KBM-7 (cell line): Measurements from ENCODE around the gene MAPK6.

ENCODE experiments used
- DNase-seq: peaks from one replicate; pipeline ENCODE4 v3.0.0-alpha.2; 2015
- in situ Hi-C: fragments of 300-500 bp; cut with MboI; formaldehyde crosslinking; loops from 2 replicates; pipeline ENCODE4 v1.14.3; 2020; ENCODE audit warnings: low sequenced_read_pairs, low pct_unique_long_range_greater_than_20kb, mixed read lengths

MAPK6 gene

DNA sequence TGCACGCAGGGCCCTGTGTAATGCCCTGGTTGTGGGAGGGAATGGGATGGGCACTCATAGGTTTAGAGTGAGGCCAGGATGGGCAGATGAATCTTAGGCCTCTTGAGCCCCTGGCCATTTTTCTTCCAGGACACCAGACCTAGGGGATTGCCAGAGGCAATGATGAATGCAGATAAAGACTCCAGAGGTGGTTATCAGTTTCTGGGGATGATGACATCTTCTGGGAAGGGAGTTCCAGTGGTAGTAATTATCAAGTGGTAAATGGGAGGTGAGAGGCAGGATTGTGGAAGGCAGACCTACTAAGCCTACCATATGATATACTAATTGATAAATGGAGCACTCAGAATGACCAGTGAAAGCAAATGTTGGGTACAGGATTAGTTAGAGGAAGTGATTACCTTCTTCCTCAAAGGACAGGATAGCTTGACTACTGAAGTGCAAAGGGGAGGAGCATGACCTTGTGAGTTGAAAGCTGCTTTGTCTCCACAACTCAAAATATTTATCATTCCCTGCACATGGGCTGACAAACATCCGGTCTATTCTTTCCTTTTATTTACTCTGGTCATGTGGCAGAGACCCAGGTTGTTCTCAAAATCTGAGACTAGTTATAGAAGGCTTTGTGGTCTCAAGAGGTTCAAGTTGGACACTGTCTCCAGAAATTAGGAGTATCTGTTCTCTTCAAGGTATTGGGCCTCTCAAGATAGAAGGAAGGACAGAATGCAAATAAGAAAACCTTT, 10.2 kb upstream of the MAPK6 start:
- in situ Hi-C loops = no loop called here
- no peak for DNase-seq

DNA sequence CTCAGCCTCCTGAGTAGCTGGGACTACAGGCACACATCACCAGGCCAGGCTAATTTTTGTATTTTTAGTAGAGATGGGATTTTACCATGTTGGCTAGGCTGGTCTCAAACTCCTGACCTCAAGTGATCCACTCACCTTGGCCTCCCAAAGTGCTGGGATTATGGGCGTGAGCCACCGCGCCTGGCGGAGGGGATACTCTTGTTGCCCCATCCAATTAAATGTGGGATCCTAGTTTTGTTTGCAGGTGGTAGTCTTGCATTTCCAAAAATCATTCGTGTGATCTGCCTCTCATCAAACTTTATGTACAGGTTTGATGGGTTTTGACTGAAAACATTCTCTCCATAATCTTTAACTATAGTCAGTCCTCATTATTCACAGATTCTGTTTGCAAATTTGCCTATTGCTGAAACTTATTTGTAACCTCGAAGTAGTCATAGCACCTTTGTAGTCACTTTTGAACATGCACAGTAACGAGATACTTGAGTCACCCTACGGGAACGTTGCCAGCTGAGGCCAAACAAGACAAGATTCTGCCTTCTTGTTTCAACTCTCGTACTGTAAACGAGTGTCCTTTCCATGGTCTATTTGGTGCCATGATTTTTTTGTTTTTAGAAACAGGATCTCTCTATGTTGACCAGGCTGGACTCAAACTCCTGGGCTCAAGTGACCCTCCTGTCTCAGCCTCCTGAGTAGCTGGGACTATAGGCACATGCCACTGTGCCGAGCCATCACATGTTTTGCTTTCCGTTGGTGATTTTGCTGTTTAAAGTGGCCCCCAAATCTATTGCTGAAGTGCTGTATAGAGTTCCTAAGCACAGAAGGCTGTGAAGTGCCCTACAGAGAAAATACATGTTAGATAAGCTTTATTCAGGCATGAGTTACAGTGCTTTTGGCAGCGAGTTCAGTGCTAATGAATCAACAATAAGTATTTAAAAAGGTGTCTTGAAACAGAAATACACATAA, 8.1 kb upstream of the MAPK6 start:
- no peak for DNase-seq
- in situ Hi-C loops = no loop called here

DNA sequence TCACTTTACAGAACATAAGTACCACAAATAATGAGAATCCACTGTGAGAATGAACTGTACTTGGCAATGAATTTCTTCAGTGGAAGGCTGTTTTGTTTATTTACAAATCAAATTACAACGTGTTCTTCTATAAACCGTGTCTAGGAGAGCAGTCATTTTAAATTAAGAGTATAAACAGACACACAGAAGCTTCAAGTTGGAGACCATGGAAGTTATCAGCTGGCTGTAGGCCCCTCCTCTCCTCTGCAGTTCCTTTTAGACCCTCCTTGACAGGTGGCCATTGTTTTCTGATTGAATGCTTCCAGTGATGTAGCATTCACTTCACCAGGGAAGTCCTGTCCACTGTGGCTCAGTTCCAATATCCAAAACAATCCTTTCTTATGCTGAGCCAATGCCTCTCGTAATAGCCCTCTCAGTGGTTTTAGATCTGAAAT, 7.3 kb upstream of the MAPK6 start:
- in situ Hi-C loops = no loop called here
- DNase-seq = no peak

DNA sequence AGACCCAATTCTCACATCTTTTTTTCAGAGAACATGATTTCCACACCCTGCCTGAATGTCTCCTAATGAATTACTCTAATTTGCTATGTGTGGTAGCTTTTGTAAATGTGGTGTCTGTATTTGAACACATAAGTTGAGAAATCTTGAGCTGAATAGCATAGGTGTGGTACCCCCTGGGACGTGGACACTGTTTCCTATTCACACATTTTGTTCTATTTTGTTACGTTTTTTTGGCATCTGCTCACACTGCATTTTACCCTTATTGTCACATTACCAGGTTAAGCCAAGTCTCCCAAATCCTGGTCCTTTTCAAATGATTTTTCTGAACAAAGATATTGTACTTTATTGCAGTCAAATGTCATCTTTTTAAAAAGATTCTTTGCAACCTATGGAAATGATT, 6.8 kb upstream of the MAPK6 start:
- no peak for DNase-seq
- in situ Hi-C loops = no loop called here

DNA sequence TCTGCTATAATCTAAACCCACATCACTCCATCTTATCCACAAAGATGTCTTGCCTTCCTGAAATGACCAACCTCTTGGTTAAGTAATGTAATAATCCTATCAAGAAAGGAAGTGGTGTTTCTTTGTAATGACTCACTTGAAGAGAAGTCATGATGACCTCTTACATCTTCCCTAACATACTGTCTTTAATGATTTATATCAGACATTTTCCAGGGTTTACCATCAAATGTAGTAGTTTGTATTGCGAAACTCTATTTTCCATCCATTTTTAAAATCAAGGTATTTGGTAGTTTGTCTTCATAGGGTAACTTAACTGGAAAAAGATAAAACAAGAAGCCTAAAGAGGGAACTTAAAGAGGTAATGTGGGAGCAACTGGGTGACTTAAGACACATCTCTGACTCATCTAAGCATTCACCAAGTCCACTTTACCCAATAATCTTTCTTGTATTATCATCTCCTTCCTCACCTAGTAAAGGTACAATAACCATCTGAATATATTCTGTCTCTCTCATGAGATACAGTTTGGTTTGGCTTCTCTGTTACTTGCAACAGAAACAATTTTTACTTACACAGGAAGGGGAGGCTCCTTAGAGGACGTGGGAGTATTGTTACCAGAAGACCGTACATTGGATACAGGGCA, 5.7 kb upstream of the MAPK6 start:
- in situ Hi-C loops = no loop called here

DNA sequence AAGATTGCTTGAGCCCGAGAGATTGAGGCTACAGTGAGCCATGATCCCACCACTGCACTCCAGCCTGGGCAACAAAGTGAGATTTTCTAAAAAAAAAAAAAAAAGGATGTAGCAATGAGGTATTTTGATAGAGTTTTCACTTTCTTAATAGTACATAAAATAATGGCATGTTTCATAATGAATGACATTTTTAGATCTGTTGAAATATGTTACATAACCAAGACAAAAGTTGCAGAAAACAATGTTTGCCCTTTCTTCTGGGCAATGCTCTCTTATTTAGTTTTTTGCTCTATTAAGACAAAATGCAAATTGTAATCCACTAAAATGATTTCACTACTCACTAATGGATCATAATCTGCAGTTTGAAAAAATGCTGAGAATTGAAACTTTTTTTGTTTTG, 4.4 kb upstream of the MAPK6 start:
- no peak for DNase-seq
- in situ Hi-C loops = no loop called here

More for the DNA sequence above, 5.7 kb upstream of the MAPK6 start:
- peak; percentile 63 for DNase-seq

DNA sequence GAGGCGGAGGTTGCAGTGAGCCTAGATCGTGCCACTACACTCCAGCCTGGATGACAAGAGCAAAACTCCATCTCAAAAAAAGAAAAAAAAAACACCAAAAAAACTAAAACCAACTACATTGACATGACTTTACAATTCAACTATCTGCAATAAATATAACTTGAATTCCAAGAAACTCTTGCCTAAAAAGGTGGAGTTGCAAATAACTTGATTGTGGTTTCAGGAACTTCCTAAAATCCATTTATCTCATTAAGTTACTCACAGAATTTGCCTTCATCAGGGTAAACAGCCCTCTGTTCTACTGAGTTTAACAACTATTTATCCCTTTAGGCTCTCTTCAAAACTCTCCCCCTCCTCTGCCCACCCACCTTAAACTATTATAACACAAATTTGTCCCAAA, 2.7 kb upstream of the MAPK6 start:
- DNase-seq = no peak
- in situ Hi-C loops = no loop called here

DNA sequence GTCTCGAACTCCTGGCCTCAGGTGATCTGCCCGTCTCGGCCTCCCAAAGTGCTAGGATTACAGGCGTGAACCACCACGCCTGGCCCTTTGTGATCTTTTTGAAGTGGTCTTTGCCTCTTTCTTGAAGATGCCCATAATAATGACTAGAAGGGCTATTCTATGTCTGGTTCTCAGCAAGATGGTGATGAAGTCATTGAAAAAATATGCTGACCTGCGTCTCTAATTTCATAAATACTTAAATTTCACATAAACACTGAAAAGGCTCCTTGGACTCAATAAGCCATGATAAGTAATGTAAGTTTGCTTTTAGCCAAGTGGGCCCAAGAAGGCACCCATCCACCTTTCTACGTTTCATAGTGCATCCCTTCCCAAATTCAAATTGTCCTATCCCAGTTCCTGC, 775 bp upstream of the MAPK6 start:
- DNase-seq = no peak
- in situ Hi-C loops = no loop called here

DNA sequence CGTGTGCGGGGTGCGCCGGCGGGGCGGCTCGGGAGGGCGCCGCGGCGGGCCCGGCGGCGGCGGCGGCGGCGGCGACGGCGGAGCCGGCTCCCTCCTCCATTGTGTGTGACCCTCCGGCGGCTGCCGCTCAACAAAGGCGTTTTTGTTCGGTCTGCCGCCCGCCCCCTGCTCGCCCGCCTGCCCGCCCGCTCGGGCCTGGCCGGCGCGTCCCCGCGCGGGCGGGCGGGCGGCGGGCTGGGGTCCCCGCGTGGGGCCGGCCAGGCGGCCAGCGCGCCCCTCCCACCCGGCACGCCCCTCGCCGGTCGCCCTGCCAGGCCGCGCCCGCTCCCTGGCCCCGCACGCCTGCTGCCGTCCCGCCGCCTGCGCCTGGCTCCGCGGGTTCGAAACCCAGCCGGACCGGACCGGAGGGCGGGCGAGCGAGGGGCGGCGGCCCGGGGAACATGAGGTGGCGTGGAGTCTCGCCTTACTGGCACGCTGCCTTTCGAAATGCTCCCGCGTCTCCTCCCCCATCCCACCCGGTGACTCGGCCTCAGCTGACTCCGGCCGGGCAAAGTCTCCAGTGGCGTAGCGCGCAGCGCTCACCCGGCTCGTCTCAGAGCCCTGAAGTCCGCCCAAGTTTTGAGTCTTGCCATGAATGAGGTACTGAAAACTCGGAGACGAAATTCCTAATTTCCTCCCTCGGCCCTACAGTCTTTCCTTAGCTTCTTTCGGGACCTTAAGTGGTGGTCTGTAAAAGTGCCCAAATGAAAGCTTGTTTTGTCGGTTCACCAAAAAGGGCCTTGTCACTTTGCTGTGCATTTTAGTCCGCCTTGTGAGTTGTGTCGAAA, 588 bp downstream of the MAPK6 start:
- in situ Hi-C loops = no loop called here
- DNase-seq = peak; percentile 77

DNA sequence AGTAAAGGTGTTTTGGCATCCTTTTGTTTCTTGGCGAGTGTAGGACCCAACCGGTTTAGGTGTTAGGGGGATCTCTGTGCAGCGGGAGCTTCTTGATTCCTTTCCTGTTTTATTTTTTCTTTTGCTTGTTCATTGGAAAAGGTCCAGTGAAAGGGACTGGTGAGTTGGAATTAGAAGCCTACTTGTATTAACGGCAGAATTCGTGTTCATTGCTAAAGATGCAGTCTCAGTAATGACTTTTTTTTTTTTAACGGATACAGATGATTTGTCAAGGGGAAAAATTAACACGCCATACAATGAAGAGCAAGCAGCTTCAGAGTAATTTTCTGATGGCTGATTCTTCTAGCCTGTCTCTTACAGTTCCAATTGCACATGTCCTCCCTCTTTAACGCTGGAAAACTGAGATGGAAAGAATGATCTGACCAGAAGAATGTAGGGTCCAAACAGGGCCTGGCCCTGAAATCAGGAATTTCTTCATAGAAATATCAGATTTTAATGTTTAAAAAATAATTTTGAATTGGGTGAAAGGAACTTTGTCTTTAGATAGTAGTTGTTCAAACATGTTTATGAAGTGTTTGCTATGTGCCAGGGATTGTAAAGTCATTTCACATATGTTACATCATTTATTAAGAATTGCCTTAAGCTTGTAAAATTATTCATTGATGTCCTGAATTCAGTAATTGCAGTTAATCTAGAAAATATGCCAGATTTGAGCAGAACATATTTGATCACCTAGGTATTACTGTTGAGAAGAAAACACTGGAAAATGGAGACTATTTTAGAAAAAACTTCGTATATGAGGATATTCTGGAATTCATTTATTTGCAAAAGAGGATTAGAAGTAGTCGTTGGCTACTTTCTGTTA, 1.4 kb downstream of the MAPK6 start:
- DNase-seq = no peak

DNA sequence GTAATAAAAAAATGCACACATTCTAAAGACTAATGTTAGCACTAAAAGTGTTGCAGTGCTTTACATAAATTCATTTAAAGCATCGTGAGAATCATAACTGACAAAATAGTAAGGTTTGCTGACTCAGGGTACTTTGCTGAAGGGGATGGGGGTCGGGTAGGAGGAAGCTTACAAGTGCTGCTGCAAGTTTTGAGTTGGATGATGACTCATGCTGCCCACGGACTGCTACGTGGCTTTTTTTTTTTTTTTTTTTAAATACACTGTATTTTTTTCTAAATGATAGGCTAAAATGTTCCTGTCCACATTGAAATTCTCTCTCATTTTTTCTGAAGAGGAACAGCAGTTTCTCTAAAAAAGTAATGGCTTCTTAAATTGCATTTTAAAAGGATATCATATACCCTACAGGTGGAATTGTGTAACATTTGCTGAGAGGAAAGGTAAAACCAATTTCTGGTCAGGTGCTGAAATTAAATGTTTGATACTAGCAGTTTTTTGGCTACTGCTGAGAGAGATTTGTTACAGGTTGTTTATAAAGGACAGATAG, 2.2 kb downstream of the MAPK6 start:
- DNase-seq = peak; percentile 78
- in situ Hi-C loops = no loop called here

More for the DNA sequence above, 1.4 kb downstream of the MAPK6 start:
- in situ Hi-C loops = no loop called here

DNA sequence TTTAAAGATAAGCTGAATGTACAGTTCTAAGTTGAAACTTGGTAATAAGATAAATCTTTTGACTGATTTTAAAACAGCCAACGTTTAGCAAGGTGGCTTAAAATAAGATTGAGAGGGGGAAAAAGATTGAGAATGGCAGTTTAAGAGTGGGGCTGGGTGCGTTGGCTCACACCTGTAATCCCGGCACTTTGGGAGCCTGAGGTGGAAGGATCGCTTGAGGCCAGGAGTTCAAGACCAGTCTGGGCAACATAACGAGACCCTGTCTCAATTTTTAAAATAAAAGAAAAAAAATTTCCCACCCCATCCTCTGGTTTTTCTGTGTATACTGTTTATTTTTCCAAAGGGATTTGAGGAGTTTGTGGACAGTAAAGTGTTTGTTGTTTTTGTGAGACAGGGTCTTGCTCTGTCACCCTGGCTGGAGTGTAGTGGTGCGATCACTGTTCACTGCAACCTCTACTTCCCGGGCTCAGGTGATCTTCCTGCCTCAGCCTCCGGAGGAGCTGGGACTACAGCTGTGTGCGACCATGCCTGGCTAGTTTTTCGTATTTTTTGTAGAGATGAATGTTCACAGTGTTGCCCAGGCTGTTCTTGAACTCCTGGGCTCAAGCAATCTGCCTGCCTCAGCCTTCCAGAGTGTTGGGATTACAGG, 3.0 kb downstream of the MAPK6 start:
- DNase-seq = no peak
- in situ Hi-C loops = no loop called here

DNA sequence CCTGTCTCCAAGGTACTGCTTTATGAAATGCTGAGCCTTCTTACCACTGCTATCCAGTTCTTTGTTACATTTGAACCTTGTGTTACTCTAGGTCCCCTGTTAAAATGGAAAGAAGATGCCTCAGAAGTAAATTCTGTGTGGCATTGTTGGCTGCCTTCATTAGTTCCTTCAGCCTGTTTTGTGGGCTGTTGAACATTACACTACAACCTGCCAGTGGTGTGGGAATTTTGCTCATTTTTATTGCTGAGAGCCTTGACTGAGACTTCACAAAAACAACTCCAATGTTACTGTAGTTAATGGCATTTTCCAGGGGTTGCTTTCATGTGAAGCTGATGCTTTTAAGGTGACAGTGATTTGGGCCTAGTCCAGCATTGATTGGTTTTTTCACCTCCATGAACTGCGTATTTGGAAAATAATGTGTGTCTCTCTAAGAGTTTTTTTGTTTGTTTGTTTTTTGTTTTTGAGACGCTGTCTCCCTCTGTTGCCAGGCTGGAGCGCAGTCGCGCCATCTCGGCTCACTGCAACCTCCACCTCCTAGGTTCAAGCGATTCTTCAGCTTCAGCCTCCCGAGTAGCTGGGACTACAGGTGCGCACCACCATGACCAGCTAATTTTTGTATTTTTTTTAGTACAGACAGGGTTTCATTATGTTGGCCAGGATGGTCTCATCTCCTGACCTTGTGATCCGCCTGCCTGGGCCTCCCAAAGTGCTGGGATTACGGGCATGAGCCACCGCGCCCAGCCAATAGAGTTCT, 4.3 kb downstream of the MAPK6 start:
- in situ Hi-C loops = no loop called here
- no peak for DNase-seq

DNA sequence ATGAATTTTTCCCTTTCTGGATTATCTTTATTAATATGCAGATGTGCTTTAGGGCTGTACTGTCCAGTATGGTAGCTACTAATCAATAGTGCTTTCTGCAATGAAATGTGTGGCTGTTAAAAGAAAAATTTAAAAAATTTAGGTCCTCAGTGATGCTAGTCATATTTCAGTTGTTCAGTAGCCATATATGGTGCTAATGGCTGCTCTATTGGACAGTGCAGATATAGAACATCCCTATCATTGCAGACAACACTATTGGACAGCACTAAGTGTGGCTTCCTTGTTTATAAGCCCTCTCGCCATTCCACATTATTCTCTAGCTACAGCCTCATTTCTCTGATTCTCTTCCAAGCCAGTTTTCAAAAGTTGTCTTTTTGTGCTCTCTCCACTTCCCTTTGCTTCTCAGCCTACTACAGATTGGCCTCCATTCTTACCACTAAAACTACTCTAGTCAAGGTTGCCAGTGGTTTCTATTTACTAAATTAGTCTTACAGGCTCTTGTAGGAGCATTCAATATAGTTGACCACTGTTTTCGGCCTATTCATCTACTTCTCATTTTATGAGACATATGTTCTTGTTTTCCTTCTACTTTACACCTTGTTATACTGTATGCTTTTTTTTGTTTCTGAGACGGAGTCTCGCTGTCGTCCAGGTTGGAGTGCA, 9.5 kb downstream of the MAPK6 start:
- no peak for DNase-seq
- in situ Hi-C loops = no loop called here

DNA sequence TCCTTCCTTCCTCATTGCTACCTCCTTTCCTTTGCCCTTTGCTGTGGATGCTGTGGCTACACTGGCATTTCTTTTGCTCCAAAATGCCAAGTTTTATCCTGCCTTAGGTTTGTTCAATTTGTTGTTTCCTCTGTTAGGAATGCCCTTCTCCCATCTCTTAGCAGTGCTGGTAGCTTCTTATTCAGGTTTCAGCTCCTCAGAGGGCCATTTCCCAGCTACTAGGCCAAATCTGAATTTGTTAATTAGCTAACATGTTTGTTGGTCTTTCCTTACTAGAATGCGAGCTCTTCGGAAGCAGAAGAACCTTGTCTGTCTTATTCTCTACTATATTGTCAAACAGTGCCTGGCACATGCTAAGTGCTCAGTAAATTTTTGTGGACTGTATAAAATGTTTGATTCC, 11.0 kb downstream of the MAPK6 start:
- in situ Hi-C loops = no loop called here
- DNase-seq = no peak

DNA sequence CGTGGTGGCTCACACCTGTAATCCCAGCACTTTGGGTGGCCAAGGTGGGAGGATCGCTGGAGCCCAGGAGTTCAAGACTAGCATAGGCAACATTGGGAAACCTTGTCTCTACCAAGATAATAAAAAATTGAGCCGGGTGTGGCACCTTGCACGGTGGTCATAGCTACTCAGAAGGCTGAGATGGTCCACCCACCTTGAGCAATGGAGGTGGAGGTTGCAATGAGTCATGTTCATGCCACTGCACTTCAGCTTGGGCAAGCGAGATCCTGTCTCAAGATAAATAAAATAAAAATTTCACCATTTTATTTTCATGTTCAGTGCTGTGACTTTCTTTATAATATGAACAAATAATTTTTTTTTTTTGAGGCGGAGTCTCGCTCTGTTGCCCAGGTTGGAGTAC, 12.5 kb downstream of the MAPK6 start:
- in situ Hi-C loops = no loop called here
- no peak for DNase-seq
